Measurements from ENCODE around the gene SBK2. TPM values are rescaled to one million over a fixed set of nuclear protein-coding genes. Genes with fewer than 3 reads are reported as not detected.

Gene SBK2
- total RNA-seq, 1 donor from 2014 or later, result not detected

GRCh38 chr19:55484593-55485438, 52.1 kb downstream of the SBK2 start, which contains the start of gene NAT14:
Gene NAT14, plus strand, starts transcription at chr19:55485188. Its CDS starts 521 bp downstream, at chr19:55485709.
- H3K4me3 ChIP-seq (ENCODE audit: low read depth, low read length), result peak within 1 kb of the TSS; percentile 75
- peaks cover 6% of the 10 kb centered on the region for H3K36me3 ChIP-seq (ENCODE audit: control insufficient read depth, insufficient read depth, low read length)
- DNase-seq (ENCODE audit: low read depth), result no peak
- H3K27me3 ChIP-seq (ENCODE audit: control insufficient read depth, insufficient read depth, low read length), result peaks cover 2% of the 10 kb centered on the region
- no peak for TF ChIP-seq CTCF (IDR thresholded peaks at IDR 0.05; ENCODE audit: insufficient read depth, low read length, severe bottlenecking)
- no peak for FAIRE-seq

DNA sequence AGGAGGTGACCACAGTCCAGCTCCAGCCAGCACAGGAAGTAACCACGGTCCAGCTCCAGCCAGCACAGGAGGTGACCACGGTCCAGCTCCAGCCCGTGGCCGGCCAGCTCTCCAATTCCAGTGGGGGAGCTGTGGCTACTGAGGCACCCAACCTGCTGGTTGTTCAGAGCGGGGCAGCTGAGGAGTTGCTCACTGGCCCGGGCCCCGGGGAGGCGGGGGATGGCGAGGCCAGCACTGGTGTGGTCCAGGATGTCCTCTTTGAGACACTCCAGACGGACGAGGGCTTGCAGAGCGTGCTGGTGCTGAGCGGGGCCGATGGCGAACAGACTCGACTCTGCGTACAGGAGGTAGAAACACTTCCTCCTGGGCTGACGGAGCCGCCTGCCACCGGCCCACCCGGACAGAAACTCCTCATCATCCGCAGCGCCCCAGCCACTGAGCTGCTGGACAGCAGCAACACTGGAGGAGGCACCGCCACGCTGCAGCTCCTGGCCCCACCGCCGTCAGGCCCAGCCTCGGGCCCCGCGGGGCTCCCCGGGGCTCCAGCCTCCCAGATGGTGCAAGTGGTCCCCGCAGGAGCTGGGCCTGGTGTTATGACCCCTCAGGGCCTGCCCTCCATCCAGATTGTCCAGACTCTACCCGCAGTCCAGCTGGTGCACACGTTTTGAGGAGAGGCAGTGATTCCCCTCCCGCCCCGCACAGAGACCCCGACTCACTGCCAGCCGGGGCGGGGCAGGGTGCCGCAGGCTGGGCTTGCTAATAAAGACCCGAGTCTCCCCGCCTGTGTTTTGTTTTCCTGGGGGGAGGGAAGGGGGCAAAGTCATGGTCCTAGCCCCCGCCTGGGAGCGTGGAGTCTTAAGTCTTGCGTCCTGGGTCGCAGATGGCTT, 53.0 kb downstream of the SBK2 start:
- Histone ChIP-seq H3K36me3 (ENCODE audit: control insufficient read depth, insufficient read depth, low read length) (peaks cover 6% of the 10 kb centered on the region), H3K4me3 (ENCODE audit: low read depth, low read length) (peak overlapping the region; percentile 75), H3K27me3 (ENCODE audit: control insufficient read depth, insufficient read depth, low read length) (no peaks in the 10 kb centered on the region)
- TF ChIP-seq CTCF (IDR thresholded peaks at IDR 0.05; ENCODE audit: insufficient read depth, low read length, severe bottlenecking), result no peak
- no peak for FAIRE-seq
- no peak for DNase-seq (ENCODE audit: low read depth)

DNA sequence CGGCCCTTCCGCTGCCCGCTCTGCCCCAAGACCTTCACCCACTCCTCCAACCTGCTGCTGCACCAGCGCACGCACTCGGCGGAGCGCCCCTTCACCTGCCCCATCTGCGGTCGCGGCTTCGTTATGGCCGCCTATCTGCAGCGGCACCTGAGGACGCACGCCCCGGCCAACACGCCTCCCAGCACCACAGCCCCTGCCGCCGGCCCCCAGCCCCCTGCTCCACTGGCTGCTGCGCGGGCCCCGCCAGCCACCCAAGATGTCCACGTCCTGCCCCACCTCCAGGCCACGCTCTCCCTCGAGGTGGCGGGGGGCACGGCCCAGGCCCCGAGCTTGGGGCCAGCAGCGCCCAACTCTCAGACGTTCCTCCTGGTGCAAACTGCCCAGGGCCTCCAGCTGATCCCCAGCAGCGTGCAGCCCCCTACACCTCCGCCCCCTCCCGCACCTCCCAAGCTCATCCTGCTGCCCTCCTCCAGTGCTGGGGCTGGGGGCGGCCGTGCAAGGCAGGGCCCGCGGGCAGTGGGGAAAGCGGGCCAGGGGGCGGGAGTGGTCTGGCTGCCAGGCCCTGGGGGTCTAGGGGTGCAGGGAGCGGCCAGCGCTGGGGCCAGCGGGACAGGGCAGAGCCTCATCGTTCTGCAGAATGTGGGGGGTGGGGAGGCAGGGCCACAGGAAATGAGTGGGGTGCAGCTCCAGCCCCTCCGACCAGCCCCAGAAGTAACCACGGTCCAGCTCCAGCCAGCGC, 53.8 kb downstream of the SBK2 start:
- no peak for TF ChIP-seq CTCF (IDR thresholded peaks at IDR 0.05; ENCODE audit: insufficient read depth, low read length, severe bottlenecking)
- Histone ChIP-seq H3K27me3 (ENCODE audit: control insufficient read depth, insufficient read depth, low read length) (no peaks in the 10 kb centered on the region), H3K36me3 (ENCODE audit: control insufficient read depth, insufficient read depth, low read length) (peaks cover 6% of the 10 kb centered on the region), H3K4me3 (ENCODE audit: low read depth, low read length) (no peak overlapping the region)
- FAIRE-seq, result no peak
- DNase-seq (ENCODE audit: low read depth), result no peak

DNA sequence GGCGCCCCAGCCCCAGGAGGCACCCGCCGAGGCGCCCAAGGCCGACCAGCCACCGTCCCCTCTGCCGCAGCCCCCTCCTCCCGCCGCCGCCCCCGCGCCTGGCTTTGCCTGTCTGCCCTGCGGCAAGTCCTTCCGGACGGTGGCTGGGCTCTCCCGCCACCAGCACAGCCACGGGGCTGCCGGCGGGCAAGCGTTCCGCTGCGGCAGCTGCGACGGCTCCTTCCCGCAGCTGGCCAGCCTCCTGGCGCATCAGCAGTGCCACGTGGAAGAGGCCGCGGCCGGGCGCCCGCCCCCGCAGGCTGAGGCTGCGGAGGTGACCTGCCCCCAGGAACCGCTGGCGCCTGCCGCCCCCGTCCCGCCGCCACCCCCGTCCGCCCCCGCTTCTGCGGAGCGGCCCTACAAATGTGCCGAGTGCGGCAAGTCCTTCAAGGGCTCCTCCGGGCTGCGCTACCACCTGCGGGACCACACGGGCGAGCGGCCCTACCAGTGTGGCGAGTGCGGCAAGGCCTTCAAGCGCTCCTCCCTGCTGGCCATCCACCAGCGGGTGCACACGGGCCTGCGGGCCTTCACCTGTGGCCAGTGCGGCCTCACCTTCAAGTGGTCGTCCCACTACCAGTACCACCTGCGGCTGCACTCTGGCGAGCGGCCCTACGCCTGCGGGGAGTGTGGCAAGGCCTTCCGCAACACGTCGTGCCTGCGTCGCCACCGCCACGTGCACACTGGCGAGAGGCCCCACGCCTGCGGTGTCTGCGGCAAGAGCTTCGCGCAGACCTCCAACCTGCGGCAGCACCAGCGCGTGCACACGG, 54.6 kb downstream of the SBK2 start:
- TF ChIP-seq CTCF (IDR thresholded peaks at IDR 0.05; ENCODE audit: insufficient read depth, low read length, severe bottlenecking), result no peak
- Histone ChIP-seq H3K27me3 (ENCODE audit: control insufficient read depth, insufficient read depth, low read length) (no peaks in the 10 kb centered on the region), H3K36me3 (ENCODE audit: control insufficient read depth, insufficient read depth, low read length) (peaks cover 6% of the 10 kb centered on the region), H3K4me3 (ENCODE audit: low read depth, low read length) (no peak overlapping the region)
- FAIRE-seq, result no peak
- DNase-seq (ENCODE audit: low read depth), result no peak

- no peak for TF ChIP-seq CTCF (IDR thresholded peaks at IDR 0.05; ENCODE audit: insufficient read depth, low read length, severe bottlenecking)
- DNase-seq (ENCODE audit: low read depth) (no peak), FAIRE-seq (no peak)
Observed at GRCh38 chr19:55481794-55482155, 55.2 kb downstream of the SBK2 start.

More at GRCh38 chr19:55481794-55482155, 55.2 kb downstream of the SBK2 start:
- Histone ChIP-seq H3K4me3 (ENCODE audit: low read depth, low read length) (no peak overlapping the region), H3K36me3 (ENCODE audit: control insufficient read depth, insufficient read depth, low read length) (peaks cover 6% of the 10 kb centered on the region), H3K27me3 (ENCODE audit: control insufficient read depth, insufficient read depth, low read length) (no peaks in the 10 kb centered on the region)

All from bronchial epithelial cell (primary cell).